GM23338 (cell line): ENCODE results near the gene CSNK1A1. TPM values are rescaled to one million over a fixed set of nuclear protein-coding genes. Genes with fewer than 3 reads are reported as not detected.

Source experiments
- ATAC-seq: fragments of 200-7000 bp; cut with Tn5 transposase; 3 replicates; pipeline ENCODE4 v1.9.1; 2020
- DNase-seq: peaks from one replicate; pipeline ENCODE4 v3.0.0-alpha.2; 2015; ENCODE audit warnings: low spot score
- H2AFZ ChIP-seq: fragments of 200-600 bp; sonication (generic); 2 replicates; pipeline ENCODE4 v1.8.0; 2016; ENCODE audit warnings: antibody characterized with exemption, mild to moderate bottlenecking, moderate library complexity
- H3F3A ChIP-seq: fragments of 200-600 bp; sonication (generic); replicated peaks from 2 replicates; pipeline ENCODE4 v1.8.0; 2017; ENCODE audit warnings: antibody characterized with exemption, mixed run types, low read depth
- H3K27ac ChIP-seq: fragments of 200-600 bp; sonication (generic); 2 replicates; pipeline ENCODE4 v1.6.1; 2016; ENCODE audit warnings: low read depth
- H3K27me3 ChIP-seq: fragments of 200-600 bp; sonication (generic); 2 replicates; pipeline ENCODE4 v1.8.0; 2016; ENCODE audit warnings: mild to moderate bottlenecking, mixed run types, moderate library complexity; ENCODE audit not compliant: insufficient read depth
- H3K36me3 ChIP-seq: fragments of 200-600 bp; sonication (generic); 2 replicates; pipeline ENCODE4 v1.8.0; 2016; ENCODE audit warnings: mild to moderate bottlenecking; ENCODE audit not compliant: insufficient read depth
- H3K4me1 ChIP-seq: fragments of 200-600 bp; sonication (generic); 2 replicates; pipeline ENCODE4 v1.8.0; 2016; ENCODE audit warnings: mild to moderate bottlenecking, moderate library complexity; ENCODE audit not compliant: insufficient read depth
- H3K4me2 ChIP-seq: fragments of 200-600 bp; sonication (generic); 2 replicates; pipeline ENCODE4 v1.7.1; 2017; ENCODE audit warnings: mixed run types
- H3K4me3 ChIP-seq: fragments of 200-600 bp; sonication (generic); 2 replicates; pipeline ENCODE4 v1.6.1; 2016; ENCODE audit warnings: mixed run types
- H3K79me2 ChIP-seq: fragments of 200-600 bp; sonication (generic); replicated peaks from 2 replicates; pipeline ENCODE4 v1.8.0; 2017; ENCODE audit warnings: mild to moderate bottlenecking; ENCODE audit not compliant: insufficient read depth
- H3K9me2 ChIP-seq: fragments of 200-600 bp; sonication (generic); 2 replicates; pipeline ENCODE4 v1.8.0; 2017; ENCODE audit not compliant: insufficient read depth
- H4K20me1 ChIP-seq: fragments of 200-600 bp; sonication (generic); replicated peaks from 2 replicates; pipeline ENCODE4 v1.8.0; 2017; ENCODE audit warnings: mild to moderate bottlenecking; ENCODE audit not compliant: insufficient read depth
- H3K27ac Mint-ChIP-seq: 2 replicates; pipeline ENCODE4 v1.8.0; 2020; ENCODE audit warnings: inconsistent platforms, mild to moderate bottlenecking, moderate library complexity, mixed read lengths
- H3K27me3 Mint-ChIP-seq: 3 replicates; pipeline ENCODE4 v1.8.0; 2022; ENCODE audit warnings: low read depth, mild to moderate bottlenecking, moderate library complexity, mixed read lengths, inconsistent platforms; ENCODE audit not compliant: insufficient read depth, poor library complexity
- H3K36me3 Mint-ChIP-seq: 3 replicates; pipeline ENCODE4 v1.8.0; 2021; ENCODE audit warnings: low read depth, mild to moderate bottlenecking, inconsistent platforms, moderate library complexity, mixed read lengths
- H3K4me1 Mint-ChIP-seq: 3 replicates; pipeline ENCODE4 v1.8.0; 2020; ENCODE audit warnings: mild to moderate bottlenecking, inconsistent platforms, mixed read lengths
- H3K4me3 Mint-ChIP-seq: 3 replicates; pipeline ENCODE4 v1.8.0; 2021; ENCODE audit warnings: moderate library complexity, mild to moderate bottlenecking, inconsistent platforms, mixed read lengths
- H3K9me3 Mint-ChIP-seq: 3 replicates; pipeline ENCODE4 v1.8.0; 2020; ENCODE audit warnings: moderate library complexity, mild to moderate bottlenecking, inconsistent platforms, mixed read lengths
- CTCF ChIP-seq, 2 experiments: fragments of 200-600 bp in 1 of 2; sonication (generic) in 1 of 2; conservative IDR thresholded peaks; 2 replicates each; pipeline versions ENCODE4 v1.5.1 to v1.6.1; 2016 to 2017; ENCODE audit warnings: antibody characterized with exemption in 2 of 2, low read depth in 2 of 2, mild to moderate bottlenecking in 2 of 2, moderate library complexity in 1 of 2
- ETS1 ChIP-seq: IDR thresholded peaks from 2 replicates; pipeline ENCODE4 v1.6.1; 2016; ENCODE audit warnings: antibody characterized with exemption
- EZH2 ChIP-seq: fragments of 200-600 bp; sonication (generic); IDR thresholded peaks from one replicate; pipeline ENCODE4 v1.8.0; 2017; ENCODE audit warnings: antibody characterized with exemption, mild to moderate bottlenecking, low read depth; ENCODE audit not compliant: unreplicated experiment
- EZH2phosphoT487 ChIP-seq: fragments of 200-600 bp; sonication (generic); IDR thresholded peaks from one replicate; pipeline ENCODE4 v1.8.1; 2018; ENCODE audit warnings: antibody characterized with exemption; ENCODE audit not compliant: unreplicated experiment
- NANOG ChIP-seq: IDR thresholded peaks from 2 replicates; pipeline ENCODE4 v1.6.1; 2016; ENCODE audit warnings: antibody characterized with exemption, borderline replicate concordance
- POLR2AphosphoS5 ChIP-seq: IDR thresholded peaks from 2 replicates; pipeline ENCODE4 v1.6.1; 2016; ENCODE audit warnings: antibody characterized with exemption, low read depth
- REST ChIP-seq: IDR thresholded peaks from one replicate; pipeline ENCODE4 v1.6.1; 2018; ENCODE audit warnings: antibody characterized with exemption; ENCODE audit not compliant: unreplicated experiment
- ZNF114 ChIP-seq: fragments of 250-450 bp; sonication (Bioruptor Pico); IDR thresholded peaks from 2 replicates; pipeline ENCODE4 v1.5.0; 2020; ENCODE audit warnings: mild to moderate bottlenecking, moderate library complexity
- ZNF331 ChIP-seq: fragments of 250-450 bp; sonication (Bioruptor Pico); IDR thresholded peaks from 2 replicates; pipeline ENCODE4 v1.5.0; 2020; ENCODE audit warnings: low read depth, mild to moderate bottlenecking, moderate library complexity
- ZNF462 ChIP-seq: fragments of 250-450 bp; sonication (Bioruptor Pico); IDR thresholded peaks from 2 replicates; pipeline ENCODE4 v1.5.0; 2020; ENCODE audit warnings: mild to moderate bottlenecking, moderate library complexity
- polyA plus RNA-seq: library from polyadenylated mRNA; unstranded; fragments of >200 nt; fragmentation: Nextera tagmentation; extraction: Ambion mirVana; gene quantifications from 2 replicates; pipeline ENCODE4 v1.2.1, GENCODE V29; 2016
- total RNA-seq: library from RNA; depleted of rRNA; stranded (reverse); fragments of >200 nt; shearing (Covaris generic); gene quantifications from 2 replicates; pipeline ENCODE4 v1.2.3, GENCODE V29; 2014

The CSNK1A1 gene
- total and polyA plus RNA-seq, 2 experiments from 2014 or later: 110 to 233 TPM

GRCh38 chr5:149575131-149575530, 23.9 kb upstream of the CSNK1A1 start:
- Histone ChIP-seq H3K4me1 (no peaks in the 10 kb centered on the region), H3K27me3 (peaks cover 10% of the 10 kb centered on the region), H2AFZ (0 out of 2 replicates have a peak overlapping the region, but pooled peaks have one; percentile 43), H3K27ac (no peak overlapping the region), H3K36me3 (no peaks in the 10 kb centered on the region), H3F3A (no peaks in the 10 kb centered on the region), H3K9me2 (no peaks in the 10 kb centered on the region), H3K79me2 (no peaks in the 10 kb centered on the region), H3K4me2 (no peak overlapping the region), H3K4me3 (no peak overlapping the region), H4K20me1 (no peaks in the 10 kb centered on the region)
- no peak for DNase-seq
- Mint-ChIP-seq H3K4me3 (no peak overlapping the region), H3K4me1 (no peaks in the 10 kb centered on the region), H3K27ac (no peak overlapping the region), H3K9me3 (no peaks in the 10 kb centered on the region), H3K27me3 (peaks cover 6% of the 10 kb centered on the region), H3K36me3 (no peaks in the 10 kb centered on the region)
- no peak for TF ChIP-seq POLR2AphosphoS5
- TF ChIP-seq REST: no peak
- TF ChIP-seq ETS1: no peak
- TF ChIP-seq NANOG: no peak
- TF ChIP-seq ZNF462 (CRISPR knock-in tag): no peak
- no peak for TF ChIP-seq EZH2phosphoT487
- no peak for TF ChIP-seq ZNF114 (CRISPR knock-in tag)
- no peak for TF ChIP-seq EZH2
- no peak for TF ChIP-seq CTCF (conservative IDR thresholded peaks at IDR 0.05; ENCODE audit: low read depth in 2 of 2)
- TF ChIP-seq ZNF331 (CRISPR knock-in tag): no peak
- ATAC-seq: no peak
